Tibial artery (tissue), 4 donors: ENCODE measurements around the gene SIDT1.

Source experiments
- DNase-seq, 2 donors: peaks; one replicate each; pipeline ENCODE4 v3.0.0-alpha.2; 2019
- H3K27ac ChIP-seq, 2 donors: fragments of 200-600 bp; sonication (generic) in 1 of 2; 1 replicate in 1 of 2; 2 replicates in 1 of 2; pipeline ENCODE4 v1.5.1; 2018 to 2019; ENCODE audit warnings: mild to moderate bottlenecking in 1 of 2
- H3K27me3 ChIP-seq, 2 donors: fragments of 200-600 bp; sonication (generic) in 1 of 2; one replicate each; pipeline versions ENCODE4 v1.5.1 to v1.6.0; 2016 to 2019
- H3K36me3 ChIP-seq, 3 donors: fragments of 200-600 bp; sonication (generic) in 2 of 3; one replicate each; pipeline ENCODE4 v1.5.1; 2016 to 2019; ENCODE audit warnings: mild to moderate bottlenecking in 2 of 3
- H3K4me1 ChIP-seq, 4 donors: fragments of 200-600 bp; sonication (generic) in 2 of 4; 1 replicate in 3 of 4; 2 replicates in 1 of 4; pipeline ENCODE4 v1.5.1; 2016 to 2019
- H3K4me3 ChIP-seq, 2 donors: fragments of 200-600 bp; sonication (generic) in 1 of 2; 1 replicate in 1 of 2; 2 replicates in 1 of 2; pipeline ENCODE4 v1.5.1; 2018 to 2019; ENCODE audit warnings: mild to moderate bottlenecking in 2 of 2
- H3K9me3 ChIP-seq, 3 donors: fragments of 200-600 bp; sonication (generic) in 1 of 3; one replicate each; pipeline ENCODE4 v1.5.1; 2016 to 2019
- CTCF ChIP-seq, 2 experiments: fragments of 200-600 bp in 1 of 2; fragments of 450-650 bp in 1 of 2; IDR thresholded peaks; one replicate each; pipeline ENCODE4 v1.5.1; 2017 to 2019; ENCODE audit warnings: antibody characterized with exemption in 2 of 2, mild to moderate bottlenecking in 1 of 2, moderate library complexity in 1 of 2
- intact Hi-C: fragments of 100-400 bp; cut with DNase I; formaldehyde crosslinking; loops from one replicate; pipeline ENCODE4 v1.15.0; 2023; ENCODE audit warnings: low total_unique reads

The SIDT1 gene

GRCh38 chr3:113556316-113556945 lies 24.1 kb downstream of the SIDT1 start:
- no peaks in the 10 kb centered on the region for H3K27me3 ChIP-seq

GRCh38 chr3:113556946-113557335 lies 24.6 kb downstream of the SIDT1 start:
- no peak overlapping the region for H3K4me3 ChIP-seq
- no peaks in the 10 kb centered on the region for H3K4me1 ChIP-seq
- DNase-seq = no peak
- H3K27ac ChIP-seq = no peak overlapping the region
- H3K9me3 ChIP-seq = no peaks in the 10 kb centered on the region
- intact Hi-C loops = no loop called here
- no peaks in the 10 kb centered on the region for H3K27me3 ChIP-seq
- no peak for TF ChIP-seq CTCF (IDR thresholded peaks at IDR 0.05)
- H3K36me3 ChIP-seq = no peaks in the 10 kb centered on the region

More at GRCh38 chr3:113556316-113556945, 24.1 kb downstream of the SIDT1 start:
- no peaks in the 10 kb centered on the region for H3K9me3 ChIP-seq
- H3K27ac ChIP-seq = no peak overlapping the region
- no peaks in the 10 kb centered on the region for H3K36me3 ChIP-seq
- intact Hi-C loops = no loop called here
- no peak for TF ChIP-seq CTCF (IDR thresholded peaks at IDR 0.05)
- H3K4me3 ChIP-seq = no peak overlapping the region
- no peak for DNase-seq
- no peaks in the 10 kb centered on the region for H3K4me1 ChIP-seq

GRCh38 chr3:113557374-113557773 lies 25.0 kb downstream of the SIDT1 start:
- Histone ChIP-seq H3K4me1 (no peaks in the 10 kb centered on the region), H3K9me3 (no peaks in the 10 kb centered on the region), H3K27me3 (no peaks in the 10 kb centered on the region), H3K4me3 (no peak overlapping the region), H3K27ac (no peak overlapping the region), H3K36me3 (no peaks in the 10 kb centered on the region)
- intact Hi-C loops = no loop called here
- no peak for TF ChIP-seq CTCF (IDR thresholded peaks at IDR 0.05)
- no peak for DNase-seq

- H3K27ac ChIP-seq = no peak overlapping the region
- H3K4me3 ChIP-seq = no peak overlapping the region
- no peaks in the 10 kb centered on the region for H3K36me3 ChIP-seq
- H3K27me3 ChIP-seq = no peaks in the 10 kb centered on the region
- H3K4me1 ChIP-seq = no peaks in the 10 kb centered on the region
- no peak for TF ChIP-seq CTCF (IDR thresholded peaks at IDR 0.05)
- intact Hi-C loops = no loop called here
- H3K9me3 ChIP-seq = no peaks in the 10 kb centered on the region
- DNase-seq = no peak
Observed at GRCh38 chr3:113559009-113559408, 26.7 kb downstream of the SIDT1 start.

GRCh38 chr3:113560271-113560670 lies 27.9 kb downstream of the SIDT1 start:
- H3K36me3 ChIP-seq = no peaks in the 10 kb centered on the region
- H3K4me3 ChIP-seq = no peak overlapping the region
- H3K27me3 ChIP-seq = no peaks in the 10 kb centered on the region
- H3K4me1 ChIP-seq = no peaks in the 10 kb centered on the region
- no peaks in the 10 kb centered on the region for H3K9me3 ChIP-seq
- no peak overlapping the region for H3K27ac ChIP-seq
- TF ChIP-seq CTCF (IDR thresholded peaks at IDR 0.05) = no peak
- intact Hi-C loops = no loop called here
- DNase-seq = no peak
